ENCODE data around the gene ARID4B. TPM values are rescaled to one million over a fixed set of nuclear protein-coding genes. Genes with fewer than 3 reads are reported as not detected.
"Not testable (repeated sequence)": the region's sequence is repeated elsewhere in the genome, so short reads cannot be mapped to it uniquely, and the experiment has no call there.

The ARID4B gene
- total RNA-seq, 4 donors from 2014 or later = 11.5 to 18.8 (median 16.5) TPM

- Histone ChIP-seq H3K9me3 (no peaks in the 10 kb centered on the region), H3K4me3 (no peak overlapping the region), H3K4me1 (no peaks in the 10 kb centered on the region), H3K36me3 (peaks cover 0 to 8% of the 10 kb centered on the region in 2 donors), H3K27ac (no peak overlapping the region), H3K27me3 (no peaks in the 10 kb centered on the region)
- no peak for ATAC-seq
- DNase-seq = no peak
- no peak for TF ChIP-seq CTCF (IDR thresholded peaks at IDR 0.05 in 4 of 5, conservative IDR thresholded peaks at IDR 0.05 in 1 of 5)
- TF ChIP-seq POLR2A (IDR thresholded peaks at IDR 0.05) = no peak
- intact Hi-C loops (cut with DNase I; ENCODE audit: low total_unique reads) = no loop called here
- in situ Hi-C loops (cut with MboI; ENCODE audit: low sequenced_read_pairs in 4 of 4) = no loop called here
These were observed 122.3 kb downstream of the ARID4B start for GRCh38 chr1:235205687-235206086.

- intact Hi-C loops (cut with DNase I; ENCODE audit: low total_unique reads) = no loop called here
- in situ Hi-C loops (cut with MboI; ENCODE audit: low sequenced_read_pairs in 4 of 4) = no loop called here
- no peaks in the 10 kb centered on the region for H3K36me3 ChIP-seq
These were observed 124.6 kb downstream of the ARID4B start for GRCh38 chr1:235203428-235203827.

GRCh38 chr1:235202447-235202846, 125.5 kb downstream of the ARID4B start:
- in situ Hi-C loops (cut with MboI; ENCODE audit: low sequenced_read_pairs in 4 of 4); H3K9me3 ChIP-seq; H3K36me3 ChIP-seq; DNase-seq; H3K27me3 ChIP-seq; H3K27ac ChIP-seq; intact Hi-C loops (cut with DNase I; ENCODE audit: low total_unique reads); H3K4me1 ChIP-seq; ATAC-seq; H3K4me3 ChIP-seq: not testable (repeated sequence)

More at GRCh38 chr1:235203428-235203827, 124.6 kb downstream of the ARID4B start:
- H3K27me3 ChIP-seq = no peaks in the 10 kb centered on the region
- H3K4me3 ChIP-seq = no peak overlapping the region
- H3K4me1 ChIP-seq = no peaks in the 10 kb centered on the region
- TF ChIP-seq CTCF (IDR thresholded peaks at IDR 0.05 in 4 of 5, conservative IDR thresholded peaks at IDR 0.05 in 1 of 5) = no peak
- no peak for TF ChIP-seq POLR2A (IDR thresholded peaks at IDR 0.05)
- no peak overlapping the region for H3K27ac ChIP-seq
- no peak for ATAC-seq
- DNase-seq = no peak
- no peaks in the 10 kb centered on the region for H3K9me3 ChIP-seq

DNA sequence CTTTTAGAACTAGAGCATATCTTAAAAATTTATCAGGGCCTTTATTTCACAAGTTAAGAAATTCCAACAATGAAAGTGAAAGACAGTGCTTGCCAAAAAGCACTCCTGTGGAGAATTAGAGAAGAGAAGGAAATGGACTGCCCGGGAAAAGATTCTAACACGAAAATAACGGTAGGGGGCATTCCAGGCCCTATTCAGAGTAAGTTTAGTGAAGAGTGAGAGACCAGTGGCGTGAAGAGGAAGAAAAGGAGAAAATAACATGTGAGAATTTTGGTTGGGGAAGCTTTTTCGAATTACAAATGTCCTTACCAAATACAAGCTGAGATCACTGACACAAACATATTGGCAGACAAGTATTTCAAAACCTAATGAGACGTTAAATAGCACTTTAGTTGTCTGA, 128.5 kb downstream of the ARID4B start:
- Histone ChIP-seq H3K27me3 (no peaks in the 10 kb centered on the region), H3K27ac (no peak overlapping the region), H3K36me3 (peaks cover 0 to 15% of the 10 kb centered on the region in 2 donors), H3K9me3 (no peaks in the 10 kb centered on the region), H3K4me3 (no peak overlapping the region), H3K4me1 (no peaks in the 10 kb centered on the region)
- in situ Hi-C loops (cut with MboI; ENCODE audit: low sequenced_read_pairs in 4 of 4) = no loop called here
- TF ChIP-seq CTCF (IDR thresholded peaks at IDR 0.05 in 4 of 5, conservative IDR thresholded peaks at IDR 0.05 in 1 of 5) (no peak), POLR2A (IDR thresholded peaks at IDR 0.05) (no peak)
- ATAC-seq (no peak), DNase-seq (no peak)
- intact Hi-C loops (cut with DNase I; ENCODE audit: low total_unique reads) = no loop called here

GRCh38 chr1:235190431-235190830, 137.5 kb downstream of the ARID4B start:
- no peak overlapping the region for H3K27ac ChIP-seq
- DNase-seq = no peak
- H3K4me1 ChIP-seq = peaks cover 0 to 6% of the 10 kb centered on the region in 2 donors
- no peaks in the 10 kb centered on the region for H3K9me3 ChIP-seq
- H3K27me3 ChIP-seq = no peaks in the 10 kb centered on the region
- no peak overlapping the region for H3K4me3 ChIP-seq
- TF ChIP-seq POLR2A (IDR thresholded peaks at IDR 0.05) (no peak), CTCF (IDR thresholded peaks at IDR 0.05 in 4 of 5, conservative IDR thresholded peaks at IDR 0.05 in 1 of 5) (no peak)
- peaks cover 0 to 45% of the 10 kb centered on the region in 2 donors for H3K36me3 ChIP-seq
- in situ Hi-C loops (cut with MboI; ENCODE audit: low sequenced_read_pairs in 4 of 4) = no loop called here
- ATAC-seq = no peak
- intact Hi-C loops (cut with DNase I; ENCODE audit: low total_unique reads) = no loop called here
